Activated naive CD8-positive, alpha-beta T cell treated with anti-CD3 and anti-CD28 coated beads, Interleukin-2, amount 10 ng/mL, durations not matched to agents 7 days and 5 days (primary cell): ENCODE measurements around the gene LAMA5. TPM values are rescaled to one million over a fixed set of nuclear protein-coding genes. Genes with fewer than 3 reads are reported as not detected.

Experiments used
- ATAC-seq: fragments of 150-1000 bp; cut with Tn5 transposase; one replicate; pipeline ENCODE4 v1.10.0; 2021; ENCODE audit warnings: low read depth, moderate library complexity
- POLR2A ChIA-PET: fragments of 350-600 bp; sonication (Branson Sonifier 250); formaldehyde crosslinking; loops from one replicate; lab custom pipeline; 2021; ENCODE audit warnings: antibody characterized with exemption; lab: Charles Lee
- DNase-seq: peaks from one replicate; pipeline ENCODE4 v3.0.0; 2021
- H3K27ac Mint-ChIP-seq: one replicate; pipeline ENCODE4 v1.8.0; 2022; ENCODE audit warnings: mild to moderate bottlenecking, mixed read lengths
- H3K27me3 Mint-ChIP-seq: one replicate; pipeline ENCODE4 v1.8.0; 2022; ENCODE audit warnings: mild to moderate bottlenecking, moderate library complexity, mixed read lengths
- H3K36me3 Mint-ChIP-seq: one replicate; pipeline ENCODE4 v1.8.0; 2021; ENCODE audit warnings: mild to moderate bottlenecking, mixed read lengths
- H3K4me1 Mint-ChIP-seq: one replicate; pipeline ENCODE4 v1.8.0; 2021; ENCODE audit warnings: mixed read lengths
- H3K4me3 Mint-ChIP-seq: one replicate; pipeline ENCODE4 v1.8.0; 2022; ENCODE audit warnings: mild to moderate bottlenecking, moderate library complexity, mixed read lengths
- H3K9me3 Mint-ChIP-seq: one replicate; pipeline ENCODE4 v1.8.0; 2021; ENCODE audit warnings: mixed read lengths
- total RNA-seq, 2 experiments: library from RNA; stranded (reverse); gene quantifications; one replicate each; pipeline ENCODE4 v1.2.3, GENCODE V29; 2021

Gene LAMA5
- total RNA-seq, 2 experiments from 2014 or later = 0.54 to 0.80 TPM

DNA sequence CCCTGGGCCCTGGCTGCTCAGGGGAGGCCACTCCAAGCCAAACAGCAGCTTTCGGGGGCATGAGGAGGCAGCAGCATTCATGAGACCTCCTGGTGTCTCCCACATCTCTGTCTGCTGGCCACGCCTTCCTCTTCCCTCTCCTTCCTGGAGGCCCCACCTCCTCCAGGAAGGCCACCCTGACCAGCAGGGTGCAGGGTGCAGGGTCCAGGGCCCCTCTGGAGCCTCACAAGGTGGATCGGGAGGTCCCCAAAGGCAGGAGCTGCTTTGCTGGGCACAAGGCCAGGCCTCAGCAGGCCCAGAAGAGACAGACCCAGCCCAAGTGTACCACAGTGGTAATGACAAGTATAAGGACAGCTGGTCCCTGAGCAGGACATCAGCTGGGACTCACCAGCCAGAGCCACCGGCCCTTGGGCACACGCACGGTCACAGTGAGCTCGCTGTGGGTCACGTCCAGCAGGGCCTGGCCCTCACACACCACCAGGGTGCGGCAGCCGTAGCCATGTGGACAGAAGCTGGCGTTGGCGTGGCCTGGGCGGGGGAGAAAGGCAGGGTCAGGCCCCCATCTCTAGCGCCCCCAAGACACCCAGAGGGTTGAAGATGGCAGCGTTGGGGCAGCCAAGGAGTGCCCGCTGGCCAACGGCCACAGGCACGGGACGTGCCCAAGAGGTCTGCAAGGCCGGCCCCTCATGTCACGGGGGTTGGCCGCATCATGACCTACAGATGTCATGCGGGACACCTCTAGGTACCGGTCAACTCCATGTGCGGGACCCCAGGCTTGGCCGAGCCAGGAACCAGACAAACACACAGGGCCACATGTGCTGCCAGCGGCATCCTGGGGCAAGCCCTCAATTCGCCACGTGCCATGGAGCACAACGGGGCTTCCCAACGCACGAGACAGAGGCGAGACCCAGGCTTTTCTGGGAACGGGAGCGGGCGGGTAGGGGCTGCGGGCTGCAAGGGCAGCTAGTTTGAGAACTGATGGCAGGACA is 37.4 kb downstream of the LAMA5 start:
- H3K9me3 Mint-ChIP-seq = no peaks in the 10 kb centered on the region
- no peak overlapping the region for H3K4me3 Mint-ChIP-seq
- DNase-seq (no peak), ATAC-seq (no peak)
- H3K4me1 Mint-ChIP-seq = peaks cover 1% of the 10 kb centered on the region
- POLR2A ChIA-PET = no interaction called here
- H3K27ac Mint-ChIP-seq = no peak overlapping the region
- no peaks in the 10 kb centered on the region for H3K27me3 Mint-ChIP-seq
- H3K36me3 Mint-ChIP-seq = no peaks in the 10 kb centered on the region

DNA sequence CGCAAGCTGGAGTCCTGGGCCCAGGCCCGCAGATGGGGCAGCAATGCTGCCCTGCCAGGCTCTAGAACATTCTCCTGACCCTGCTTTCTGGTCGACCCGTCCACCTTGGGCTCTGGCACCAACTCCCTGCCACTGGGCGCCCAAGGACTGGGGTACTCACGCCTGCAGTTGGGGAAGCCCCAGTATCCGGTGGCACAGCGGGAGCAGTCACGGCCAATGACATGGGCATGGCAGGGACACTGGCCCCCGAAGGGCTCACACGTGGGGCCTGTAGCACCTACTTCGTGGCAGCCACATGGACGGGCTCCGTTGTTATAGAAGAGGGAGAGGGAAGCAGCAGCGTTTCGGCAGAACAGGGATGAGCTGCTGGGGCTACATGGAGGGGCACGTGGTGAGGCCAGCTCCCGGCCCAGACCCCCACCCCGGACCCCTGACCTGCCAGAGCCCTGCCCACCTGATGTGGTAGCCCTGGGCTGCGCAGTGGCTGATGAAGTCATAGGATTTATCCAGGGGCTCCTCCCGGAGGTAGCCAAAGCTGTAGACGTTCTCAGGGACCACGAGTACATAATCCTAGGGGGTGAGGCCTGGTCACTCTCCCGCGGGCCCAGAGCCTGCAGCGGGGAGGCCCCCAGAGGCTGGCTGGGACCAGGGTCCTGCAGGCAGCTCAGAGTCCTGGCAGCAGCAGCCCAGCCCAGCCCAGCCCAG is 38.3 kb downstream of the LAMA5 start:
- Mint-ChIP-seq H3K27me3 (no peaks in the 10 kb centered on the region), H3K9me3 (no peaks in the 10 kb centered on the region), H3K36me3 (no peaks in the 10 kb centered on the region), H3K4me1 (peaks cover 1% of the 10 kb centered on the region), H3K4me3 (no peak overlapping the region), H3K27ac (no peak overlapping the region)
- POLR2A ChIA-PET = no interaction called here
- ATAC-seq (no peak), DNase-seq (no peak)

GRCh38 chr20:62327726-62328495 is 39.2 kb downstream of the LAMA5 start:
- Mint-ChIP-seq H3K27ac (no peak overlapping the region), H3K4me1 (peaks cover 1% of the 10 kb centered on the region), H3K27me3 (no peaks in the 10 kb centered on the region), H3K4me3 (no peak overlapping the region), H3K9me3 (no peaks in the 10 kb centered on the region), H3K36me3 (no peaks in the 10 kb centered on the region)
- DNase-seq = no peak
- POLR2A ChIA-PET = no interaction called here
- no peak for ATAC-seq

GRCh38 chr20:62326959-62327725 is 40.0 kb downstream of the LAMA5 start:
- ATAC-seq (no peak), DNase-seq (no peak)
- Mint-ChIP-seq H3K9me3 (no peaks in the 10 kb centered on the region), H3K27ac (no peak overlapping the region), H3K27me3 (no peaks in the 10 kb centered on the region), H3K4me1 (peaks cover 1% of the 10 kb centered on the region), H3K4me3 (no peak overlapping the region), H3K36me3 (no peaks in the 10 kb centered on the region)
- POLR2A ChIA-PET = no interaction called here

DNA sequence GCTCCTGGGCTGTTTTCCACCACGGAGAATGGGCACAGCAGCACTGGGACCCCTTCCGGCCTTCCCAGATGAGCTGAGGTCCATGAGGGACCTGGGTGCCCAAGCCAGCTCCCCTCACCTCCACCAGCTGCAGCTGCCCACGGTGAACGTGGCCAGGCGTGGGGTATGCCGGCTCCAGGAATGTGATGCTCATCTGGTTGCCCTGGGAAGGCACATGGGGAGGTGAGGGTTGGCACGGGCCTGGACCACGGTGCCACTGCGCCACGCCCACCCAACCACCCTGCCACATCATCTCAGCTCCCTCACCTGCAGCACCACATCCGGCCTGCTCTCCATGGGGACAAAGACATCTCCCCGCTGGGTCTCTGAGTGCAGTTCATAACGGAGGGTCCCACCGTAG is 40.6 kb downstream of the LAMA5 start:
- no peak for DNase-seq
- Mint-ChIP-seq H3K27ac (no peak overlapping the region), H3K27me3 (no peaks in the 10 kb centered on the region), H3K9me3 (no peaks in the 10 kb centered on the region), H3K4me1 (peaks cover 1% of the 10 kb centered on the region), H3K4me3 (no peak overlapping the region), H3K36me3 (no peaks in the 10 kb centered on the region)
- no peak for ATAC-seq
- POLR2A ChIA-PET = no interaction called here

- POLR2A ChIA-PET = no interaction called here
- Mint-ChIP-seq H3K36me3 (no peaks in the 10 kb centered on the region), H3K4me3 (no peak overlapping the region), H3K27ac (no peak overlapping the region), H3K4me1 (peaks cover 1% of the 10 kb centered on the region), H3K27me3 (no peaks in the 10 kb centered on the region), H3K9me3 (no peaks in the 10 kb centered on the region)
- DNase-seq = no peak
- no peak for ATAC-seq
Measured at GRCh38 chr20:62325172-62325905, 41.8 kb downstream of the LAMA5 start.

DNA sequence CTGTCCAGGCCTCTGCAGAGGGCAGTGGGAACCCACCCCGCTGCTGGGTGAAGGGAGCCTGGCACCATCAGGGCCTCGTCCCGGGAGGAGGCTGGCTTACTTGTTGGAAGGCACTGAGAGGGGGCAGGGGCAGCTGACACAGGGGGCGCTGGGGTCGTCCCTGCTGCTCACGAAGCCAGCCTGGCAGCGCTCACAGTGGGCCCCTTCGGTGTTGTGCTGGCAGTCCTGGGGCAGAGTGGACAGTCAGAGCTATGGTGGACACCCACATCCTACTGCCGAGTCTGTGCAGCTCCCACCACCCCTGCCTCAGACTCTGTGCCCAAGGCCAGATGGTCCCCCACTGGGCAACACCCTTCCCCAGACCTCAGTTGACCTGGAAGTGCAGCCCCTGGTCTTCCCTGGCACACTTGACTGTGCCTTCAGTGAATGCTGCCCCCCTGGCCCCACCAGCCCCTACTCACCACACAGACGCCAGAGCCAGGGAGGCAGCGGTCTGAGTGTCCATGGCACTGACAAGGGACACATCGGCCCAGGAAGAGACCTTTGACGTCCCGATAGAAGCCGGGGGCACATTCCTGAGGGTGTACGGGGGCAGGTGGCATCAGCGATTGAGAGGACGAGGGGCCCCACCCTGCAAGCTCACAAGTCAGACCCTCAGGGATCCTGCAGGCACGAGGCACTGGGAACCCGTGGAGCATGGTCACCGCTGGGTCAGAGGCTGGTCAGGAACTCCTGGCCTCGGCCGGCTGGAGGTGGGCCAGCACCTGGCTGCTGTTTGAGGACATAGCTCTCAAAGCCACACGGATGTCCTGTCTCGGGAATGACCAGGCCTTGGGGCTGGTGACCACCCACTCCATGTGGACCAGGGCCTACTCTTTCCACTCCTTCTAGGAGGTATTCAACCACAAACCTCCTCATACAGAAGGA is 42.9 kb downstream of the LAMA5 start:
- no peak for DNase-seq
- peaks cover 1% of the 10 kb centered on the region for H3K4me1 Mint-ChIP-seq
- no peak overlapping the region for H3K27ac Mint-ChIP-seq
- POLR2A ChIA-PET = no interaction called here
- H3K36me3 Mint-ChIP-seq = no peaks in the 10 kb centered on the region
- H3K4me3 Mint-ChIP-seq = no peak overlapping the region
- no peaks in the 10 kb centered on the region for H3K27me3 Mint-ChIP-seq
- ATAC-seq = no peak
- H3K9me3 Mint-ChIP-seq = no peaks in the 10 kb centered on the region

DNA sequence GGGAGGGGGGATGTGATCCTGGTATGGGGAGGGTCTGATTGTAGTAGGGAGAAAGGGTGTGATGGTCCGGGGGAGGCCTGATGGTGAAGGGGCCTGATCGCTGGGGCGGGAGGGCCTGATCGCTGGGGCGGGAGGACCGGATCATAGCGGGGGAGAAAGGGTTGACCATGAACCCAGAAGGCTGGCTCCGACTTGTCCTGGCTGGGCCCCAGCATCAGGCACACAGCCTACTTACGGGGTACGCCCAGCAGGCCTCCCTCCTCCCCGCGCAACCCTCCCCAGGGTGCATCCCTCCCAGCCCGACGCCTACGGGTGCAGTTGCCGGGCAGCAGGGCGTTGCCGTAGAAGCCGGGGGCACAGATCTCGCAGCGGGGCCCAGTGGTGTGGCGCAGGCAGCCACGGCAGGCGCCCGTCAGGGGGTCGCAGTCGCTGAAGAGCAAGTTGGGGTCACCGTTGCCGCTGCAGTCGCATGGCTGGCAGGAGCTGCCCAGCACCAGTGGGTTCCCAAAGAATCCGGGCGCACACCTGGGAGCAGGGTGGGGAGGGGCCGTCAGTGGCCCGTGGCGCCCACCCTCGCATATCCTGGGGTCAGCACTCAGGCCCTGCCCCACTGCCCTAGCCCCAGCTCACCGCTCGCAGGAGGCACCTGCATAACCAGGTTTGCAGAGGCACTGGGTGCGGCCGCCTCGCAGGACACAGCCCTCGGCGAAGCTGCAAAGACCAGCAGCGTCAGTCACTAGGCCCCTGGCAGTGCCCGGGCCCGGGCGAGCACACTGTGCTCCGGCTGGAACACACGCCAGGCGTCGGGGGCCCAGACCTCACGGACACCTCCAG is 43.7 kb downstream of the LAMA5 start:
- no peak overlapping the region for H3K4me3 Mint-ChIP-seq
- POLR2A ChIA-PET = no interaction called here

GRCh38 chr20:62322492-62323041 is 44.5 kb downstream of the LAMA5 start:
- Mint-ChIP-seq H3K36me3 (no peaks in the 10 kb centered on the region), H3K4me1 (peaks cover 1% of the 10 kb centered on the region), H3K9me3 (no peaks in the 10 kb centered on the region), H3K27ac (no peak overlapping the region), H3K4me3 (no peak overlapping the region), H3K27me3 (no peaks in the 10 kb centered on the region)
- DNase-seq (no peak), ATAC-seq (no peak)
- POLR2A ChIA-PET = no interaction called here

More for the DNA sequence above, 43.7 kb downstream of the LAMA5 start:
- Mint-ChIP-seq H3K27ac (no peak overlapping the region), H3K9me3 (no peaks in the 10 kb centered on the region), H3K36me3 (no peaks in the 10 kb centered on the region), H3K4me1 (peaks cover 1% of the 10 kb centered on the region), H3K27me3 (no peaks in the 10 kb centered on the region)
- DNase-seq (no peak), ATAC-seq (no peak)

GRCh38 chr20:62321975-62322374 is 45.1 kb downstream of the LAMA5 start:
- POLR2A ChIA-PET = no interaction called here
- no peaks in the 10 kb centered on the region for H3K27me3 Mint-ChIP-seq
- no peaks in the 10 kb centered on the region for H3K36me3 Mint-ChIP-seq
- H3K4me3 Mint-ChIP-seq = no peak overlapping the region
- H3K4me1 Mint-ChIP-seq = peaks cover 1% of the 10 kb centered on the region
- ATAC-seq (no peak), DNase-seq (no peak)
- no peak overlapping the region for H3K27ac Mint-ChIP-seq
- H3K9me3 Mint-ChIP-seq = no peaks in the 10 kb centered on the region

GRCh38 chr20:62321521-62321948 is 45.6 kb downstream of the LAMA5 start:
- ATAC-seq = no peak
- H3K9me3 Mint-ChIP-seq = no peaks in the 10 kb centered on the region
- no peaks in the 10 kb centered on the region for H3K36me3 Mint-ChIP-seq
- no peak overlapping the region for H3K27ac Mint-ChIP-seq
- no peak overlapping the region for H3K4me3 Mint-ChIP-seq
- no peaks in the 10 kb centered on the region for H3K27me3 Mint-ChIP-seq
- DNase-seq = no peak
- peaks cover 1% of the 10 kb centered on the region for H3K4me1 Mint-ChIP-seq
- POLR2A ChIA-PET = no interaction called here
